ENCODE measurements around the gene AZIN2.
"Not testable (repeated sequence)": the region's sequence is repeated elsewhere in the genome, so short reads cannot be mapped to it uniquely, and the experiment has no call there.

DNA sequence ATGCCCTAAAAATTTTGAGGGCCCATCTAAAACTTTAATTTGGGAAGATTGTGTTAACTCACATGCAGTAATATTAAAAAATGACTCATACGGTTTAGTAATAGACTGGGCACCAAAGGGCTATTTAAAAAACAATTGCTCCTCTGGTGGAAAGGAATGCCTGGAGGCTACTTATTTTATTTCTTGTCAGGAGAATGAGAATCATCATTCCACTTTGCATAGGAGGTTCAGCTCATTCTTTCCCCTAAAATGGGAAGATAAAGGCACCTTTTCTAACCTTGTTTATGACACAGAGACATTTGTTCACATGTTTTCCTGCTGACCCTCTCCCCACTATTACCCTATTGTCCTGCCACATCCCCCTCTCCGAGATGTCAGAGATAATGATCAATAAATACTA is 12.8 kb upstream of the AZIN2 start:
- TF ChIP-seq CTCF (IDR thresholded peaks at IDR 0.05; ENCODE audit: borderline replicate concordance, extremely low read depth, low read length, poor library complexity, severe bottlenecking); EZH2 (IDR thresholded peaks at IDR 0.05; ENCODE audit: borderline replicate concordance, low read depth, low read length, severe bottlenecking): not testable (repeated sequence)
